IMR-90 (cell line): ENCODE measurements around the gene FBXL5.

Source experiments
- BHLHE40 ChIP-seq: fragments of 150-350 bp; IDR thresholded peaks from 2 replicates; pipeline ENCODE4 v1.6.1; 2016; ENCODE audit warnings: mild to moderate bottlenecking, low read depth, low read length
- CHD1 ChIP-seq: IDR thresholded peaks from 2 replicates; pipeline ENCODE4 v1.6.1; 2012; ENCODE audit warnings: low read depth, low read length, improper control_type of control experiment
- FOS ChIP-seq: fragments of 150-350 bp; IDR thresholded peaks from 2 replicates; pipeline ENCODE4 v1.6.1; 2016; ENCODE audit warnings: low read depth, low read length
- MAFK ChIP-seq: IDR thresholded peaks from 2 replicates; pipeline ENCODE4 v1.6.1; 2012; ENCODE audit warnings: low read depth, low read length, improper control_type of control experiment
- POLR2A ChIP-seq: IDR thresholded peaks from 2 replicates; pipeline ENCODE4 v1.6.1; 2012; ENCODE audit warnings: mild to moderate bottlenecking, low read depth, low read length
- RAD21 ChIP-seq: IDR thresholded peaks from 2 replicates; pipeline ENCODE4 v1.6.1; 2012; ENCODE audit warnings: low read length, improper control_type of control experiment
- RCOR1 ChIP-seq: IDR thresholded peaks from 2 replicates; pipeline ENCODE4 v1.6.1; 2012; ENCODE audit warnings: mild to moderate bottlenecking, low read length, improper control_type of control experiment; ENCODE audit not compliant: insufficient replicate concordance
- RFX5 ChIP-seq: IDR thresholded peaks from 2 replicates; pipeline ENCODE4 v1.8.0; 2012; ENCODE audit warnings: low read depth, mild to moderate bottlenecking, low read length, moderate library complexity
- SMC3 ChIP-seq: fragments of 150-350 bp; IDR thresholded peaks from 2 replicates; pipeline ENCODE4 v1.6.1; 2016; ENCODE audit warnings: low read depth, mild to moderate bottlenecking, antibody characterized with exemption, low read length, moderate library complexity
- TF ChIP-seq, protein P1 (sequence below): conservative IDR thresholded peaks from 2 replicates; pipeline ENCODE4 v1.5.1; 2012; ENCODE audit warnings: mild to moderate bottlenecking, low read depth, low read length, improper control_type of control experiment
- TF ChIP-seq, protein P2 (sequence below): fragments of 150-350 bp; IDR thresholded peaks from 2 replicates; pipeline ENCODE4 v1.6.1; 2017; ENCODE audit warnings: mild to moderate bottlenecking, antibody characterized with exemption, low read length, low read depth

- TF ChIP-seq, protein P1, sequence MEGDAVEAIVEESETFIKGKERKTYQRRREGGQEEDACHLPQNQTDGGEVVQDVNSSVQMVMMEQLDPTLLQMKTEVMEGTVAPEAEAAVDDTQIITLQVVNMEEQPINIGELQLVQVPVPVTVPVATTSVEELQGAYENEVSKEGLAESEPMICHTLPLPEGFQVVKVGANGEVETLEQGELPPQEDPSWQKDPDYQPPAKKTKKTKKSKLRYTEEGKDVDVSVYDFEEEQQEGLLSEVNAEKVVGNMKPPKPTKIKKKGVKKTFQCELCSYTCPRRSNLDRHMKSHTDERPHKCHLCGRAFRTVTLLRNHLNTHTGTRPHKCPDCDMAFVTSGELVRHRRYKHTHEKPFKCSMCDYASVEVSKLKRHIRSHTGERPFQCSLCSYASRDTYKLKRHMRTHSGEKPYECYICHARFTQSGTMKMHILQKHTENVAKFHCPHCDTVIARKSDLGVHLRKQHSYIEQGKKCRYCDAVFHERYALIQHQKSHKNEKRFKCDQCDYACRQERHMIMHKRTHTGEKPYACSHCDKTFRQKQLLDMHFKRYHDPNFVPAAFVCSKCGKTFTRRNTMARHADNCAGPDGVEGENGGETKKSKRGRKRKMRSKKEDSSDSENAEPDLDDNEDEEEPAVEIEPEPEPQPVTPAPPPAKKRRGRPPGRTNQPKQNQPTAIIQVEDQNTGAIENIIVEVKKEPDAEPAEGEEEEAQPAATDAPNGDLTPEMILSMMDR: no peak
- TF ChIP-seq POLR2A (no peak), RCOR1 (no peak), MAFK (no peak), CHD1 (no peak), FOS (no peak), RAD21 (no peak), RFX5 (no peak), BHLHE40 (no peak), SMC3 (no peak)
- TF ChIP-seq, protein P2, sequence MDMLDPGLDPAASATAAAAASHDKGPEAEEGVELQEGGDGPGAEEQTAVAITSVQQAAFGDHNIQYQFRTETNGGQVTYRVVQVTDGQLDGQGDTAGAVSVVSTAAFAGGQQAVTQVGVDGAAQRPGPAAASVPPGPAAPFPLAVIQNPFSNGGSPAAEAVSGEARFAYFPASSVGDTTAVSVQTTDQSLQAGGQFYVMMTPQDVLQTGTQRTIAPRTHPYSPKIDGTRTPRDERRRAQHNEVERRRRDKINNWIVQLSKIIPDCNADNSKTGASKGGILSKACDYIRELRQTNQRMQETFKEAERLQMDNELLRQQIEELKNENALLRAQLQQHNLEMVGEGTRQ: no peak
Measured at GRCh38 chr4:15558561-15558960, 96.6 kb downstream of the FBXL5 start.
